ENCODE data around the gene SYNGAP1. TPM values are rescaled to one million over a fixed set of nuclear protein-coding genes. Genes with fewer than 3 reads are reported as not detected.
"Not testable (repeated sequence)": the region's sequence is repeated elsewhere in the genome, so short reads cannot be mapped to it uniquely, and the experiment has no call there.

SYNGAP1 gene
- total and polyA plus RNA-seq, 9 of the 15 experiments (the other 6 are each of a cell fraction or from before 2014, with no cell fraction given) = 0.01 to 22.8 (median 3.2) TPM

- peaks cover 86% of the 10 kb centered on the region for H3K36me3 ChIP-seq (ENCODE audit: control insufficient read depth, insufficient read depth, low read length)
- in situ Hi-C loops (cut with MboI) = loop anchor here (10.0 kb wide), 1 partner anchor 125 kb away; the partner anchor contains the start of genes B3GALT4, RPS18 and VPS52
- intact Hi-C loops (cut with micrococcal nuclease); H3K4me1 ChIP-seq (replicated peaks in 1 of 2; ENCODE audit: control insufficient read depth in 2 of 2, insufficient read depth in 2 of 2, low read length in 2 of 2); H3K4me3 ChIP-seq; H3K9ac ChIP-seq (ENCODE audit: insufficient read depth in 1 of 2, low read depth in 2 of 2, low read length in 2 of 2); H3K9me3 ChIP-seq (replicated peaks; ENCODE audit: control insufficient read depth, insufficient read depth, low read depth, low read length); DNase-seq (ENCODE audit: extremely low read depth in 1 of 4, low spot score in 3 of 4); POLR2A ChIA-PET; H3K27ac ChIP-seq (ENCODE audit: extremely low read depth, low read depth, low read length); H4K20me1 ChIP-seq (replicated peaks; ENCODE audit: control insufficient read depth, insufficient read depth, low read length); H2AFZ ChIP-seq (ENCODE audit: low read depth, low read length); CTCF ChIA-PET (ENCODE audit: low intra/inter-chr PET ratio); H3K27me3 ChIP-seq (ENCODE audit: control insufficient read depth in 2 of 2, insufficient read depth in 2 of 2, low read length in 2 of 2); H3K4me2 ChIP-seq (ENCODE audit: insufficient read depth, low read length); ATAC-seq; FAIRE-seq; H3K9me1 ChIP-seq (ENCODE audit: control insufficient read depth, insufficient read depth, low read length); BruUV-seq (replicated peaks); TF ChIP-seq ATF1 (CRISPR knock-in tag; IDR thresholded peaks at IDR 0.05): not testable (repeated sequence)
- 96% methylated on average over 5 of the region's 6 CpGs for WGBS (ENCODE audit: insufficient coverage, low coverage, missing lambda C conversion rate)
- TF ChIP-seq, protein P1, sequence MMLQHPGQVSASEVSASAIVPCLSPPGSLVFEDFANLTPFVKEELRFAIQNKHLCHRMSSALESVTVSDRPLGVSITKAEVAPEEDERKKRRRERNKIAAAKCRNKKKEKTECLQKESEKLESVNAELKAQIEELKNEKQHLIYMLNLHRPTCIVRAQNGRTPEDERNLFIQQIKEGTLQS (IDR thresholded peaks at IDR 0.05) = 0 out of 2 replicates have a peak, but pooled peaks have one; percentile 20
- TF ChIP-seq, protein P1 (CRISPR knock-in tag; conservative IDR thresholded peaks at IDR 0.05) = not testable (repeated sequence)
- TF ChIP-seq ATF1 (tag; IDR thresholded peaks at IDR 0.05) = 0 out of 2 replicates have a peak, but pooled peaks have one; percentile 18
- peaks cover 39% of the 10 kb centered on the region for H3K79me2 ChIP-seq (ENCODE audit: control insufficient read depth, insufficient read depth, low read length)
Measured at GRCh38 chr6:33399881-33400280, 20.0 kb upstream of the SYNGAP1 start.

- Histone ChIP-seq H3K9me1 (ENCODE audit: control insufficient read depth, insufficient read depth, low read length) (no peaks in the 10 kb centered on the region), H3K36me3 (ENCODE audit: control insufficient read depth, insufficient read depth, low read length) (peaks cover 94% of the 10 kb centered on the region), H3K9ac (ENCODE audit: insufficient read depth in 1 of 2, low read depth in 2 of 2, low read length in 2 of 2) (peak overlapping the region in 1 of 2 experiments; percentile 39; a peak in 1 of 4 replicates), H3K4me2 (ENCODE audit: insufficient read depth, low read length) (no peak overlapping the region), H3K4me1 (replicated peaks in 1 of 2; ENCODE audit: control insufficient read depth in 2 of 2, insufficient read depth in 2 of 2, low read length in 2 of 2) (peaks cover 9 to 10% of the 10 kb centered on the region in 2 experiments; a peak in 4 of 5 replicates), H3K79me2 (ENCODE audit: control insufficient read depth, insufficient read depth, low read length) (no peaks in the 10 kb centered on the region), H3K27ac (ENCODE audit: extremely low read depth, low read depth, low read length) (no peak overlapping the region), H2AFZ (ENCODE audit: low read depth, low read length) (no peak overlapping the region), H3K27me3 (ENCODE audit: control insufficient read depth in 2 of 2, insufficient read depth in 2 of 2, low read length in 2 of 2) (no peaks in the 10 kb centered on the region), H3K4me3 (no peak overlapping the region), H3K9me3 (replicated peaks; ENCODE audit: control insufficient read depth, insufficient read depth, low read depth, low read length) (no peaks in the 10 kb centered on the region), H4K20me1 (replicated peaks; ENCODE audit: control insufficient read depth, insufficient read depth, low read length) (peaks cover 2% of the 10 kb centered on the region; the same call in 1 of the 2 replicates)
- in situ Hi-C loops (cut with MboI) = loop anchor here (10.0 kb wide), 1 partner anchor 130 kb away; the partner anchor contains the start of genes B3GALT4, RPS18 and VPS52
- BruUV-seq (replicated peaks) = no TSS peak
- POLR2A ChIA-PET = interaction anchor here (1.6 kb wide), 1 partner anchor 9 kb away, joined by 7 read pairs; no protein-coding TSS in a partner anchor
- DNase-seq (ENCODE audit: extremely low read depth in 1 of 4, low spot score in 3 of 4) = no peak
- ATAC-seq = no peak
- intact Hi-C loops (cut with micrococcal nuclease) = no loop called here
- 94% methylated on average over 17 of the region's 17 CpGs for WGBS (ENCODE audit: insufficient coverage, low coverage, missing lambda C conversion rate)
- no peak for FAIRE-seq
- CTCF ChIA-PET (ENCODE audit: low intra/inter-chr PET ratio) = no interaction called here
- TF ChIP-seq ZNF717 (CRISPR knock-in tag; IDR thresholded peaks at IDR 0.05) (no peak), CCAR2 (IDR thresholded peaks at IDR 0.05; ENCODE audit: low read depth, low read length) (no peak), ZNF316 (IDR thresholded peaks at IDR 0.05) (no peak), ZFX (CRISPR knock-in tag; IDR thresholded peaks at IDR 0.05) (no peak), ZNF766 (CRISPR knock-in tag; conservative IDR thresholded peaks at IDR 0.05) (no peak), ZC3H4 (CRISPR knock-in tag; IDR thresholded peaks at IDR 0.05; ENCODE audit: borderline replicate concordance) (no peak)
- TF ChIP-seq, protein P2, sequence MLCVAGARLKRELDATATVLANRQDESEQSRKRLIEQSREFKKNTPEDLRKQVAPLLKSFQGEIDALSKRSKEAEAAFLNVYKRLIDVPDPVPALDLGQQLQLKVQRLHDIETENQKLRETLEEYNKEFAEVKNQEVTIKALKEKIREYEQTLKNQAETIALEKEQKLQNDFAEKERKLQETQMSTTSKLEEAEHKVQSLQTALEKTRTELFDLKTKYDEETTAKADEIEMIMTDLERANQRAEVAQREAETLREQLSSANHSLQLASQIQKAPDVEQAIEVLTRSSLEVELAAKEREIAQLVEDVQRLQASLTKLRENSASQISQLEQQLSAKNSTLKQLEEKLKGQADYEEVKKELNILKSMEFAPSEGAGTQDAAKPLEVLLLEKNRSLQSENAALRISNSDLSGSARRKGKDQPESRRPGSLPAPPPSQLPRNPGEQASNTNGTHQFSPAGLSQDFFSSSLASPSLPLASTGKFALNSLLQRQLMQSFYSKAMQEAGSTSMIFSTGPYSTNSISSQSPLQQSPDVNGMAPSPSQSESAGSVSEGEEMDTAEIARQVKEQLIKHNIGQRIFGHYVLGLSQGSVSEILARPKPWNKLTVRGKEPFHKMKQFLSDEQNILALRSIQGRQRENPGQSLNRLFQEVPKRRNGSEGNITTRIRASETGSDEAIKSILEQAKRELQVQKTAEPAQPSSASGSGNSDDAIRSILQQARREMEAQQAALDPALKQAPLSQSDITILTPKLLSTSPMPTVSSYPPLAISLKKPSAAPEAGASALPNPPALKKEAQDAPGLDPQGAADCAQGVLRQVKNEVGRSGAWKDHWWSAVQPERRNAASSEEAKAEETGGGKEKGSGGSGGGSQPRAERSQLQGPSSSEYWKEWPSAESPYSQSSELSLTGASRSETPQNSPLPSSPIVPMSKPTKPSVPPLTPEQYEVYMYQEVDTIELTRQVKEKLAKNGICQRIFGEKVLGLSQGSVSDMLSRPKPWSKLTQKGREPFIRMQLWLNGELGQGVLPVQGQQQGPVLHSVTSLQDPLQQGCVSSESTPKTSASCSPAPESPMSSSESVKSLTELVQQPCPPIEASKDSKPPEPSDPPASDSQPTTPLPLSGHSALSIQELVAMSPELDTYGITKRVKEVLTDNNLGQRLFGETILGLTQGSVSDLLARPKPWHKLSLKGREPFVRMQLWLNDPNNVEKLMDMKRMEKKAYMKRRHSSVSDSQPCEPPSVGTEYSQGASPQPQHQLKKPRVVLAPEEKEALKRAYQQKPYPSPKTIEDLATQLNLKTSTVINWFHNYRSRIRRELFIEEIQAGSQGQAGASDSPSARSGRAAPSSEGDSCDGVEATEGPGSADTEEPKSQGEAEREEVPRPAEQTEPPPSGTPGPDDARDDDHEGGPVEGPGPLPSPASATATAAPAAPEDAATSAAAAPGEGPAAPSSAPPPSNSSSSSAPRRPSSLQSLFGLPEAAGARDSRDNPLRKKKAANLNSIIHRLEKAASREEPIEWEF (CRISPR knock-in tag; IDR thresholded peaks at IDR 0.05) = no peak
Measured at GRCh38 chr6:33404884-33405283, 15.0 kb upstream of the SYNGAP1 start.
